HK-2 (cell line): ENCODE measurements around the gene GJC2.
"Not testable (repeated sequence)": the region's sequence is repeated elsewhere in the genome, so short reads cannot be mapped to it uniquely, and the experiment has no call there.

Experiments used
- DNase-seq: peaks from one replicate; pipeline ENCODE4 v3.0.0-alpha.2; 2018; ENCODE audit not compliant: unreplicated experiment

GJC2 gene

DNA sequence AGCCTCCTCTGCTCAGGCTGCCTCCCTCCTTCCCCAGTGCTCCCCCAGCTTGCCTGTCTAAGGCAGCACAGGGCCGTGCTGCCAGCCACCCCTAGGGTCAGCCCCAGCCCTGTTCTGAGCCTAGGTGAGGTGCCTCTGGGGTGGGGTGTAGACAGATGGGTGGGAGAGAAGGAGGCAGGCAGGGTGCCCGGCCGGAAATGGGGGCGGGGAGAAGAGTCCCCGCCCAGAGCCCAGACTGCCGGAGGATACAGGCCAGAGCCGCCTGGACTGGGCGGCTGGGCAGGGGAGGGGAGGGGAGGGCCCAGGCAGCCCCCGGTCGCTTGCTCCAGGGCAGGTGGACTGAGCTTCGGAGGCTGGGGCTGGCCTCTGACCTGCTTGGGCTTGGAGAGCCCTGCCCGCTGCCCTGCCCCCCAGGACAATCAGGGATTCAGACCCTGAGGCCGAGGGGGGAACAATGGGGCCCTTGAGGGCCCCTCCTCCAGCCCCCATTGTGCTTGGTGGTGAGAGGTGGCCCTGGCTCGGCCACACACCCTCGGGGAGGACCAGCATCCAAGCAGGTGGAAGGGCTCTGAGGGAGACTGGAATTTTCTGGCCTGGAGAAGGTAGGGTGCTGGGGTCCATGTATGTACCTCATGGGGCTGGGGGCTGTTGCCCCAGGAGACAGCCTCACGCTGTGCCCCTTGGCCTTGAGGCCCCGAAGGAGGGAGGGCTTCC, at the start of gene GJC2:
Gene GJC2 (plus strand): TSS at position 525 of the 714 bp plus-strand sequence. CDS start 7,829 bp downstream, outside the sequence.
- no peak for DNase-seq

DNA sequence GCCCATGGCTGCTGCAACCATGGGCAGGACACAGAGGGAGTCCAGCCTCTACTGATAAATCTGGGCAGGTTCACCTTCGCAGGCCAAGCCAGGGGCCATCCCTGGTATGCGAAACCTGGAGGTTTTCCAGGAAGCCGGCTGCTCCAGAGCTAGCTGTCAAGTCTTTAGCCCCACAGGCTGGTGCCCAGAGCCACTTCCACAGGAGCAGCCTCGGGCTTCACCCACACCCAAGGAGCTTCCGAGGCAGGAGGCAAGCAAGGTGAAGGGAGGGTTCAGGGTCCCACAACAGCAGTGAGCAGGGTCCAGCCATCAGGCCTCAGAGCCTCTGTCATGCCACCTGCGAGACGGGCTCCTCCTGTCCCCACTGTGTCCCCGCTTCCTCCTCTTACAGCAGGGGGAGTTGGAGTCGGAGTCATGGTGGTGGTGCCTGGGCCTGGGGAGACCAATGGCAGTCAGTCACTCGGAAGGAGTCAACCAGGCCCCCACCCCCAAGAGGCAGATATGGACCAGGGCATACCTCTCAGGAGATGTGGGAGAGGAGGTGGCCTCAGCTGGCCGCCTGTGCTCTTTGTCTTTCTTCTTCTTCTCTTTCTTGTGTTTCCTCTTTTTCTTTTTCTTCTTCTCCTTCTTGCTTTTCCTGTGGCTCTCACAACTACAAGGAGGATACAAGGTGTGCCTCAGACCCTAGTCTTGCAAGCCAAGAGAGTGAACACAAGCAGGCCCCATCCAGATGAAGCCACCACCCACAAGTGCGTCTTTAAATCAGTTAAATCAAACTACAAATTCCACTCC, 48.7 kb upstream of the GJC2 start:
- no peak for DNase-seq

GRCh38 chr1:228101614-228101993, 48.1 kb upstream of the GJC2 start:
- DNase-seq = no peak

- DNase-seq = peak; percentile 76
Measured at GRCh38 chr1:228101994-228102790, 47.5 kb upstream of the GJC2 start.

DNA sequence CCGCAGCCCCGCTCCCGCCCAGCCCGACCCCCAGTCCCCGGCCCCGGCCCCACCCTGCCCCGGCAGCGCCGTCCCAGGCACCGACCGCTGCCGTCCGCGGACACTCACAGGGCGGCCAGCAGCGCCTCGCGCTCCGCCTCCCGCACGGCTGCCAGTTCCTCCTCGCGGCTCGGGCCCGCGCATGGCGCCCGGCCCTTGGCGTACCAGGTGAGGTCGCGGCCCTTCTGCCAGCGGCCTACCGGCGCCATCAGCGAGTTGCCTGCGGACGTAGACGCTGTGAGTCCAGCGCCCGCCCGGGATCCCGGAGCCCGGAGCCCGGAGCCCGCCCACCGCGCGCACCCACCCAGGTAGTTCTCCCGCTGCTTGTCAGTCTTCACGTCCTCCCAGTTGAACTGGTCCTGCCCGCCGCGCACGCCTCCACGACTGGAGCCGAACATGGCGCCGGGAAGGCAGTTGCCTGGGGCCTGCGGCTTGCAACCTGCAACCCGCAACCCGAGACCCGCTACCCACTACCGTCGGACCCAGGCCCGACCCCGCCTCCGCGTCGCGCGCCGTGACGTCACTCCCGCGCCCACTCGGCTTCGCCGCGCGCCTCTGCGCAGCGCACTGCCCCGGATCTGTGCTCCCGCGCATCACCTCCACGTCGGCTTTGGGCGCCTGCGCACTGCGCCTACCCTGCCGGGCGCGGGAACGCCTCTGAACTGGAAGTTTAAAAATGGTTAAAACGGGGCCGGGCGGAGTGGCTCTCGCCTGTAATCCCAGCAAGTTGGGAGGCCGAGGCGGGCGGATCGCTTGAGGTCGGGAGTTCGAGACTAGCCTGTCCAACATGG, 46.7 kb upstream of the GJC2 start, which contains the start of gene C1orf35:
Gene C1orf35 (minus strand): TSS at position 535 of the 830 bp plus-strand sequence. CDS start 98 bp downstream, at position 437.
- DNase-seq = peak; percentile 96

- no peak for DNase-seq
Measured at GRCh38 chr1:228104526-228105269, 45.0 kb upstream of the GJC2 start.

DNA sequence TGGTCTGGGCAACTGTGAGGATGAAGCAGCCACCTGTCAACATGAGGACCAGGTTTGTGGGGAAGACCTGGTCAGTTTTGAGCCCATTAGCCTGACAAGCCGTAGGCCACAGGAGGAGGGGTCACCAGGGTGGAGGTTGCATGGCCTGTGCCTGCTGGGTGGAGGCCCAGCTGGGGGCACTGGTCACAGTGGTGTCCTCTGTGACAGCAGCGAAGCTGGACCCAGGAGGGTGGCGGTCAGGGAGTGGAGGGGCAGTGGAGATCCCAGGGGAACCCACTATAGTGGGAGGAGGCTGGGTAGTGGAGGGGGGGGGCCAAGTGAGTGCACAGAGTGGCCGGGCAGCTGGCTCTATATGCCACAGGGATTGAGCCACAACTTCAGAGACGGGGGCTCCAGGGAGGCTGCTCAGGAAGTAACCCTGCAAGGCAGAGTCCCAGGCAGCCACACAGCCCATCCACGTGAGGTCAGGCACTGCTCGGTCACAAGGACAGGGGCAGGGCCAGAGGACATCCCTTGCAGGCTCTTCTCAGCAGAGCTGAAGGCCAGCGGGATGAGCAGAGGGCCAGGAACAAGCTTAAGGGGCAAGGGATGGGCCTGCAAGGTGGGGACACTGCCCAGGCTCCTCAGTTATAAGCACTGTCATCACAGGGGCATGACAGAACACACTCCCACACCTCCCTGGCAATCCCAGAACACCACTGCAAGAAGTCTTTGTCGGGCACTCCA, 44.3 kb upstream of the GJC2 start:
- no peak for DNase-seq

DNA sequence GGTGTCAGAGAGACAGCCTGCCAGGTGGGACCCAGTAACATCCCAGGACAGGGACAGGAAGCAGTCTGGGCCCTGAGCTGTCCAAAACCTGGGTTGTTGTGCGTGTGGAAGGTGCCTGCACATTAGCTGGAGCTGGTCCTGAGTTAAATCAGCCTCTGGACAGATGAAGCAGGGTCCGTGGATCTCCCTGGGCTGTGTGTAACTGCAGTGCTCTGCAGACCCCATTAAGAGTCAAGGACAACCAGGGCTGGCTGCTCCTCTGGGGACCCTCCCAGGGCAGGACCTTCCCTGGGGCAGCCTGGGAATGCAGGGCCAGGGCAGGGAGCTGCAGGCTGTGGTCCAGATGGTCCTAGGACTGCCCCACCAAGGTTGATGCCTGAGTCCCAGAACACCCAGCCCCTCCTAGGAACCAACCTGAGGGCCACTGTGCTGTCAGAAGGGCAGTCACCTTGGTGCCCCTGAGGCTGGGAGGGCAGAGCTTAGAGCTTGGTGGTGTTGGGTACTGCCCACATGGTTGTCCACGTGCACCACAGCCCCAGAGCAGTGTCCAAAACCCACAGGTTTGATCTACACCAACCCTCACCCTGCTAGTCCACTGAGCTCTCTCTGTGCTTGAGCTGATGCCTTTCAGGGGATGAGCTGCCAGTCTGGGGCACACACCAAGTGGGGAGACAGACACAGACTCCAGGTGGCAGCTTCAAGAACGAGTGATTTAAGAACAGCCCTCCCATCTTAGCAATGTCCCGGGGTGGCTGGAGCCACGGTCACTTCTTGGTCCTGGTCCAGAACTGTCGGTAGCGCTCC, 43.5 kb upstream of the GJC2 start:
- DNase-seq = no peak

GRCh38 chr1:228106800-228107054, 43.0 kb upstream of the GJC2 start:
- no peak for DNase-seq

DNA sequence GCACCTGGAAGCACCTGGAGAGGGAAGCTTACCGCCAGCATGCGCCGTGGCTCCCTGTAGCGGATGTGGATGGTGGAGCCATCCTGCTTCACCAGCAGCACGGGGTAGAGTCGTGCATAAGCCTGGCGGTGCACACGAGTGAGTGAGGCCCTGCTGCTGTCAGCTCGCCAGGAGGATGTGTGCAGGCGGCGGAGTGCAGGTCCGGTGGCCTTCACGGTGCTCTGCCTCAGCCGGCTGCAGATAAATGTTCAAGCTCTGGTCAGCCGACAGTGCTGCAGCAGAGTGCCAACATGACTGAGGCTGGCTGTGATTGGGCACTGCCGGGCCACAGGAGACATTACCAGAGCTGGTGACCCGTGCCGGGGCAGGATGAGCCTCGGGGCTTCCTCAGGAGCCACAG, 42.1 kb upstream of the GJC2 start:
- DNase-seq = no peak

DNA sequence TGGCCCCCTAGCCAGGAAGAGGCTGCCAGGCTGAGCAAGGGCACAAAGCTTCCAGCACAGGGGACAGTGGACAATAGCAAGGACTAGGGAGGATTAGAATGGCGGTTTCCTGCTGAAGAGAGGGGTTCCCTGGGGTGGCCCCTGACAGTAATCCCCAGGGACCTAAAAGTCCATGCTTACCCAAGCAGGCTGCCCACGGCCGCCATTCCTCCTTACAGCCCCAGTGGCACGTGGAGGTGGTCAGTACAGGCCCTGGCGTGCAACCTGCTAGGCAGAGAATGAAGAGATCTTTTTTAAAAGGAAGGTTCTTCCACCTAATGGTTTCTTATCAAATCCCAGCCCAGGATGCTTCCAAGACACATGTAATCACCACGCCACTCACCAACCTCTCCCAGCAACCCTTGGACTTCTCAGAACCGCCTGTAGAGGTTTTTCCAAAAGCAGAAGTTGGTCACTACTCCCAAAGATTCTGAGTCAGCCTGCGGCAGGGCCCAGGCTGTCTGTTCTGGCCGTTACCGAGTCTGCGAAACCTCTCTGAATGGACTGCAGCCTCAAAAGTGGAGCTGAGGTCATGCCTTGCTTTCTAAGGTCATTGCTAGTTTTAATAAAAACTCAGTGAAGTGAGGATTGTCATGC, 41.6 kb upstream of the GJC2 start:
- DNase-seq = no peak

DNA sequence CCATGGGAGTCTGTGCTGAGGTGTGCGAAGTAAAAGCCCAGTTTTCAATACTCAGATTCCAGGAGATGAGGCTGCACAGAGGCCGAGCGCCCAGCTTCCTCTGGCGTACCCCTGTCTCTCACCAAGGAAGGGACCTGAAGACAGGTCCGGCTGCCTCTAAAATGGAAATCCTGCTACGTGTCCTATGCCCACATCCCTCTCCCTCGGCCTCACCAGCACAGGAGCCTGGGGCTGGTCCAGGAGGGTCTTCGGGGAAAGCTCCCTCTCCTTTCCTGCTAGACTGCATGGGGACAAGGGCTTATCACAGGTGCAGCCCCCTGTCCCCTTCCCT, 41.0 kb upstream of the GJC2 start:
- no peak for DNase-seq

- DNase-seq = peak; percentile 99
Measured at GRCh38 chr1:228109073-228109961, 40.4 kb upstream of the GJC2 start, which contains the start of gene MRPL55. Gene MRPL55 (minus strand): TSS chr1:228109299. CDS start chr1:228108260, 1,039 bp downstream.

- no peak for DNase-seq
Measured at GRCh38 chr1:228109962-228110488, 39.7 kb upstream of the GJC2 start.

- DNase-seq = no peak
Measured at GRCh38 chr1:228110556-228110955, 39.2 kb upstream of the GJC2 start.

DNA sequence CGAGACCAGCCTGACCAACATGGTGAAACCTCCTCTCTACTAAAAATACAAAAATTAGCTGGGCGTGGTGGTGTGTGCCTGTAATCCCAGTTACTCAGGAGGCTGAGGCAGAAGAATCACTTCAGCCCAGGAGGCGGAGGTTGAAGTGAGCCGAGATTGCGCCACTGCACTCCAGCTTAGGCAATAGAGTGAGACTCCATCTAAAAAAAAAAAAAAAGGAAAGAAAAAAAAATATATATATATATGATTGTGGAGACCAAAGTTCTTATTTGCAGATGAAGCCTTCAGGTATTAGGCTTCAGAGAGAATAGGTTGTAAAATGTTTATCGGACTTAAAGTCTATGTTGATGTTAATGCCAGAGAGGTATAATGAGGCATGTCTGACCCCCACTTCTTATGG, 38.4 kb upstream of the GJC2 start:
- not testable (repeated sequence) for DNase-seq

- DNase-seq = no peak
Measured at GRCh38 chr1:228112167-228112566, 37.6 kb upstream of the GJC2 start.

- DNase-seq = no peak
Measured at GRCh38 chr1:228112617-228113016, 37.1 kb upstream of the GJC2 start.
